Sigmoid colon (tissue), 7 donors: ENCODE data around the gene SPAG16. TPM values are rescaled to one million over a fixed set of nuclear protein-coding genes. Genes with fewer than 3 reads are reported as not detected.

Experiments
- DNase-seq: peaks from one replicate; pipeline ENCODE4 v3.0.0-alpha.2; 2019
- H3K27ac ChIP-seq, 4 donors: fragments of 200-600 bp; sonication (generic); one replicate each; pipeline ENCODE4 v1.5.1; 2016 to 2019; ENCODE audit warnings: mild to moderate bottlenecking in 1 of 4
- H3K27me3 ChIP-seq, 3 donors: fragments of 200-600 bp; sonication (generic); one replicate each; pipeline ENCODE4 v1.5.1; 2019; ENCODE audit warnings: mild to moderate bottlenecking in 1 of 3
- H3K36me3 ChIP-seq, 4 donors: fragments of 200-600 bp; sonication (generic); one replicate each; pipeline ENCODE4 v1.5.1; 2016 to 2019
- H3K4me1 ChIP-seq, 4 donors: fragments of 200-600 bp; sonication (generic); one replicate each; pipeline ENCODE4 v1.5.1; 2017 to 2019
- H3K4me3 ChIP-seq, 4 donors: fragments of 200-600 bp; sonication (generic); one replicate each; pipeline ENCODE4 v1.5.1; 2017 to 2019; ENCODE audit warnings: mild to moderate bottlenecking in 2 of 4, moderate library complexity in 1 of 4
- H3K9me3 ChIP-seq, 4 donors: fragments of 200-600 bp in 3 of 4; sonication (generic) in 3 of 4; one replicate each; pipeline versions ENCODE4 v1.5.1 to v1.6.1; 2013 to 2019
- EP300 ChIP-seq, 4 donors: sonication (generic); formaldehyde crosslinking; IDR thresholded peaks; one replicate each; pipeline ENCODE4 v1.6.1; 2017; ENCODE audit warnings: antibody characterized with exemption in 4 of 4
- POLR2A ChIP-seq, 2 donors: fragments of 450-650 bp; IDR thresholded peaks; one replicate each; pipeline ENCODE4 v1.6.1; 2016; ENCODE audit warnings: antibody characterized with exemption in 2 of 2, mild to moderate bottlenecking in 2 of 2, moderate library complexity in 2 of 2
- POLR2AphosphoS5 ChIP-seq, 4 donors: sonication (generic); formaldehyde crosslinking; IDR thresholded peaks; one replicate each; pipeline ENCODE4 v1.6.1; 2017; ENCODE audit warnings: antibody characterized with exemption in 4 of 4
- WGBS, 2 donors: extraction: QIAGEN DNeasy Blood & Tissue Kit; methylation state at CpG; one replicate each; pipeline ENCODE4 v1.1.7; 2013; 5-methylcytosine and 5-hydroxymethylcytosine counted together
- intact Hi-C: fragments of 100-400 bp; cut with DNase I; formaldehyde crosslinking; loops from one replicate; pipeline ENCODE4 v1.15.1; 2023
- polyA plus RNA-seq, 3 donors: library from polyadenylated mRNA; stranded (reverse); fragments of 200-250 nt; gene quantifications; one replicate each; pipeline ENCODE4 v1.2.3, GENCODE V29; 2013
- total RNA-seq, 4 donors: library from RNA; depleted of rRNA; stranded (reverse); fragments of >200 nt; gene quantifications; one replicate each; pipeline ENCODE4 v1.1.0, GENCODE V29; 2016
- TF ChIP-seq, protein P1 (sequence below), 4 experiments: fragments of 450-650 bp in 3 of 4; fragments of 200-600 bp in 1 of 4; IDR thresholded peaks; one replicate each; pipeline ENCODE4 v1.5.1; 2016 to 2019; ENCODE audit warnings: antibody characterized with exemption in 4 of 4, mild to moderate bottlenecking in 3 of 4, moderate library complexity in 2 of 4
- donor health status: healthy with polysubstance abuse.
- donor health status: Bipolar disorder and iron deficiency.
- donor health status: healthy.

Gene SPAG16
- total and polyA plus RNA-seq, 7 donors = 13.1 to 70.3 (median 36.0) TPM

DNA sequence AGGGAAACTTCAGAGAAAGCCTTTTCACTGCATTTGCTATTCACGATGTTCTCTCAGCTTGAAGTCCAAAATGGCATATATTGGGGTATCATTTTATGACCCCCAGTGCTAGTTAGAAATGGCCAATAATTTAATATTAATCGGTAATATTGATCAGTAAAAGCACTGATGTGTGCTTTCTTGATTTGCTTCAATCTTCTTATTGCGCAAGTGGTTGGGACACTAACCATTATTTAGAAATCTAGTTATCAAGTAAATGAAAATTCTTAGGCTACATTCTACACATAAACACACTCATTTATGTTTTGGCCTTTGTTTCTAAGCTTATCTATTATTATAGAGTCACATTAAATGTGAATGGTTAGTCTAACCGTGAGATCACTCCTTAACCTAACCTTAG lies 1076.9 kb downstream of the SPAG16 start:
- Histone ChIP-seq H3K4me3 (no peak overlapping the region), H3K27ac (no peak overlapping the region), H3K9me3 (peaks cover 0 to 3% (median 0%) of the 10 kb centered on the region in 4 donors), H3K27me3 (no peaks in the 10 kb centered on the region), H3K4me1 (no peaks in the 10 kb centered on the region), H3K36me3 (no peaks in the 10 kb centered on the region)
- intact Hi-C loops = no loop called here
- WGBS, 2 donors = 75 to 84% methylated on average over 4 of the region's 4 CpGs
- TF ChIP-seq POLR2AphosphoS5 (IDR thresholded peaks at IDR 0.05) (no peak), EP300 (IDR thresholded peaks at IDR 0.05) (no peak), POLR2A (IDR thresholded peaks at IDR 0.05) (no peak)
- TF ChIP-seq, protein P1, sequence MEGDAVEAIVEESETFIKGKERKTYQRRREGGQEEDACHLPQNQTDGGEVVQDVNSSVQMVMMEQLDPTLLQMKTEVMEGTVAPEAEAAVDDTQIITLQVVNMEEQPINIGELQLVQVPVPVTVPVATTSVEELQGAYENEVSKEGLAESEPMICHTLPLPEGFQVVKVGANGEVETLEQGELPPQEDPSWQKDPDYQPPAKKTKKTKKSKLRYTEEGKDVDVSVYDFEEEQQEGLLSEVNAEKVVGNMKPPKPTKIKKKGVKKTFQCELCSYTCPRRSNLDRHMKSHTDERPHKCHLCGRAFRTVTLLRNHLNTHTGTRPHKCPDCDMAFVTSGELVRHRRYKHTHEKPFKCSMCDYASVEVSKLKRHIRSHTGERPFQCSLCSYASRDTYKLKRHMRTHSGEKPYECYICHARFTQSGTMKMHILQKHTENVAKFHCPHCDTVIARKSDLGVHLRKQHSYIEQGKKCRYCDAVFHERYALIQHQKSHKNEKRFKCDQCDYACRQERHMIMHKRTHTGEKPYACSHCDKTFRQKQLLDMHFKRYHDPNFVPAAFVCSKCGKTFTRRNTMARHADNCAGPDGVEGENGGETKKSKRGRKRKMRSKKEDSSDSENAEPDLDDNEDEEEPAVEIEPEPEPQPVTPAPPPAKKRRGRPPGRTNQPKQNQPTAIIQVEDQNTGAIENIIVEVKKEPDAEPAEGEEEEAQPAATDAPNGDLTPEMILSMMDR (IDR thresholded peaks at IDR 0.05) = no peak
- no peak for DNase-seq

DNA sequence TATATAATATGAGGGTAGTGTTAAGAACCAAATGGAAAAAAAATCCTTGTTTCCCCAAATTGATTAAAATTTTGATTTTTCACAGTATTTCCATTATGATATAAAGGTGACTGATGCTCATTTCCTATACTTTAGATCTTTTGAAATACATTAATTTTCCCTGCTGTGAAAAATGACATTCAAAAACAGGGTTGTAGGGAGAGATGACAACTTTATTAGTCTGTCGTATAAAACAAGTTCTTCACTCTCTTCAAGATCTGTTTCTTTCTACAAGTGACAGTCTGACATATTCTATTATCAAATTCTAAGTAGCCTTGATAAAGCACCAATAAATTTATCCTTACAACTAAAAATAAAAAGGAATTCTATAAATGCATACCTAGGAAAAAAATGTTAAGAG lies 1081.3 kb downstream of the SPAG16 start:
- no peaks in the 10 kb centered on the region for H3K4me1 ChIP-seq
- H3K27me3 ChIP-seq = no peaks in the 10 kb centered on the region
- no peak overlapping the region for H3K27ac ChIP-seq
- TF ChIP-seq, protein P1 (IDR thresholded peaks at IDR 0.05) = no peak
- TF ChIP-seq POLR2AphosphoS5 (IDR thresholded peaks at IDR 0.05) (no peak), EP300 (IDR thresholded peaks at IDR 0.05) (no peak), POLR2A (IDR thresholded peaks at IDR 0.05) (no peak)
- H3K36me3 ChIP-seq = no peaks in the 10 kb centered on the region
- DNase-seq = no peak
- no peak overlapping the region for H3K4me3 ChIP-seq
- WGBS, 2 donors = 90 to 91% methylated on average over 1 of the region's 1 CpG
- no peaks in the 10 kb centered on the region for H3K9me3 ChIP-seq
- intact Hi-C loops = no loop called here

DNA sequence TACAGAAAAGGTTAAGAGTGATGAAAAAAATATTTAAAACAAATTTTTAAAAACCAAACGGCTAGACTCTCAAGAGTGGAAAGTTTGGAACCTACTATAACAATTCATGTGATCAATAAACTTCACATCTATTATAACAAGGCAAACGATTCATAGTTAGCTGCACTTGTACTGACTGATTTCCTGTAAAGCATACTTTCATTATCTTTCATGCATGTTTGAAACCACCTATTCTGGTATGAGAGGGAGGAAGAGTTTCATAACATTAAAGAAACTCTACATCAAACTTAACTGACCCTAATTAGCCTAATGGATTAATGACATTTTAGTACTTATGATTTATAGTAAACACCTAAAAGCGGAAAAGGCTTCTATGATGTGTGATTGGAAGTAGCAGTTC lies 1082.9 kb downstream of the SPAG16 start:
- intact Hi-C loops = no loop called here
- WGBS, 2 donors = 49 to 72% methylated on average over 3 of the region's 3 CpGs
- H3K36me3 ChIP-seq = no peaks in the 10 kb centered on the region
- no peaks in the 10 kb centered on the region for H3K4me1 ChIP-seq
- TF ChIP-seq, protein P1 (IDR thresholded peaks at IDR 0.05) = no peak
- TF ChIP-seq EP300 (IDR thresholded peaks at IDR 0.05) (no peak), POLR2A (IDR thresholded peaks at IDR 0.05) (no peak), POLR2AphosphoS5 (IDR thresholded peaks at IDR 0.05) (no peak)
- no peak for DNase-seq
- no peaks in the 10 kb centered on the region for H3K9me3 ChIP-seq
- H3K27ac ChIP-seq = no peak overlapping the region
- H3K27me3 ChIP-seq = no peaks in the 10 kb centered on the region
- H3K4me3 ChIP-seq = no peak overlapping the region

DNA sequence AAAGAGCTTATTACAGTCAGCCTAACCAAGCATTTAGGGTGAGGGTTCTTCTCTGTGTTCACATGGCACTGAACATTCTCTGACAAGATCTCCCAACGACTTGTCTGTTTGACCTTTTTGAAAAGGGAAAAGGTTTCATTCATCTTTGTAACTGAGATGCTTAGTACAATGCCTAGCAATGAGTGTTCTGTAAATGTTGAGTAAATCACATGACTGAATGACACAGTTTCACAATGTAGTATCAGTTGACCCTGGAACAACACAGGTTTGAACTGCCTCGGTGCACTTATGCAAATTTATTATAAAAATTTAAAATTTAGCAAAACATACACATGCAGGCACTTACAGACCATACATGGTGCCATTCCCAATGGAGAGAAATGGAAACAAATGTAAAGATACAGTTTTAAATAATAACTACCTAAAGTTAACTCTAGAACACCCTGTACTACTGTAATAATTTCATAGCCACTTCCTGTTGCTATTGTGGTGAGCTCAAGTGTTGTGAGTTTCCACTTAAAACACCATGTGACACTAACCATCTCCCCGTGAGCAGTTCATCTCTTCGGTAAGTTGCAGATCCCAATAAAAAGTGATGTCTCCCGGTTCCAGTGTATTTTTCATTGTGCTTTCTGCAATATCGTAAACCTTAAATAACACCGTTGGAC lies 1092.5 kb downstream of the SPAG16 start:
- WGBS, 2 donors = 75 to 77% methylated on average over 7 of the region's 7 CpGs
- DNase-seq = no peak
- no peaks in the 10 kb centered on the region for H3K4me1 ChIP-seq
- H3K9me3 ChIP-seq = no peaks in the 10 kb centered on the region
- no peak for TF ChIP-seq POLR2A (IDR thresholded peaks at IDR 0.05)
- no peak for TF ChIP-seq POLR2AphosphoS5 (IDR thresholded peaks at IDR 0.05)
- no peak for TF ChIP-seq EP300 (IDR thresholded peaks at IDR 0.05)
- TF ChIP-seq, protein P1 (IDR thresholded peaks at IDR 0.05) = no peak
- no peaks in the 10 kb centered on the region for H3K27me3 ChIP-seq
- intact Hi-C loops = no loop called here
- H3K27ac ChIP-seq = no peak overlapping the region
- no peaks in the 10 kb centered on the region for H3K36me3 ChIP-seq
- no peak overlapping the region for H3K4me3 ChIP-seq

DNA sequence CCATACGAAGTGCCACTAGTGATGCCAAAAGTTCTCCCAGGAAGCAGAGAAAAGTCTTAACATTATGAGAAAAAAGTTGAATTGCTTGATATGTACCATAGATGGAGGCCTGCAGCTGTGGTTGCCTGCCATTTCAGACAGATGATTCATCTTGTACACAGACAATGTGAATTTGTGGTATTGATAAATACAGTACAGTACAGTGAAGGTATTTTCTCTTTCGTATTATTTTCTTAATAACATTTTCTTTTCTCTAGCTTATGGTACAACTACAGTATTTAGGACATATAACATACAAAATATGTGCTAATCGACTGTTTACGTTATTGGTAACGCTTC lies 1093.0 kb downstream of the SPAG16 start:
- no peaks in the 10 kb centered on the region for H3K4me1 ChIP-seq
- WGBS, 2 donors = 90 to 91% methylated on average over 5 of the region's 5 CpGs
- no peaks in the 10 kb centered on the region for H3K9me3 ChIP-seq
- no peak for TF ChIP-seq POLR2AphosphoS5 (IDR thresholded peaks at IDR 0.05)
- TF ChIP-seq POLR2A (IDR thresholded peaks at IDR 0.05) = no peak
- TF ChIP-seq, protein P1 (IDR thresholded peaks at IDR 0.05) = no peak
- no peak for TF ChIP-seq EP300 (IDR thresholded peaks at IDR 0.05)
- DNase-seq = no peak
- H3K36me3 ChIP-seq = no peaks in the 10 kb centered on the region
- no peak overlapping the region for H3K4me3 ChIP-seq
- intact Hi-C loops = no loop called here
- no peaks in the 10 kb centered on the region for H3K27me3 ChIP-seq
- no peak overlapping the region for H3K27ac ChIP-seq
